Liver (tissue), 9 donors: ENCODE data around the gene NEIL3. TPM values are rescaled to one million over a fixed set of nuclear protein-coding genes. Genes with fewer than 3 reads are reported as not detected.
"Not testable (repeated sequence)": the region's sequence is repeated elsewhere in the genome, so short reads cannot be mapped to it uniquely, and the experiment has no call there.

ENCODE experiments used
- DNase-seq: peaks from one replicate; pipeline ENCODE4 v3.0.0-alpha.2; 2017; ENCODE audit warnings: low spot score
- H3K27ac ChIP-seq, 2 donors: one replicate each; pipeline ENCODE4 v1.7.0; 2013; ENCODE audit warnings: inconsistent platforms in 2 of 2, low read length in 2 of 2, control low read depth in 1 of 2, low read depth in 1 of 2, mild to moderate bottlenecking in 1 of 2
- H3K27me3 ChIP-seq, 4 donors: one replicate each; pipeline versions ENCODE4 v1.6.1 to v1.7.0; 2013; ENCODE audit warnings: low read length in 3 of 4, inconsistent platforms in 1 of 4, mild to moderate bottlenecking in 1 of 4, moderate library complexity in 1 of 4; ENCODE audit not compliant: control insufficient read depth in 4 of 4, insufficient read depth in 4 of 4
- H3K36me3 ChIP-seq, 4 donors: one replicate each; pipeline versions ENCODE4 v1.6.1 to v1.7.0; 2013; ENCODE audit warnings: low read length in 3 of 4, mild to moderate bottlenecking in 3 of 4, low read depth in 1 of 4, moderate library complexity in 1 of 4; ENCODE audit not compliant: control insufficient read depth in 4 of 4, insufficient read depth in 3 of 4
- H3K4me1 ChIP-seq, 4 donors: one replicate each; pipeline versions ENCODE4 v1.6.1 to v1.7.0; 2013; ENCODE audit warnings: low read length in 3 of 4, mild to moderate bottlenecking in 3 of 4, moderate library complexity in 1 of 4; ENCODE audit not compliant: control insufficient read depth in 4 of 4, insufficient read depth in 4 of 4
- H3K4me3 ChIP-seq, 3 donors: one replicate each; pipeline versions ENCODE4 v1.6.1 to v1.7.0; 2013; ENCODE audit warnings: low read length in 3 of 3, control low read depth in 1 of 3, low read depth in 1 of 3, mild to moderate bottlenecking in 1 of 3
- H3K9ac ChIP-seq, 2 donors: one replicate each; pipeline ENCODE4 v1.7.0; 2013; ENCODE audit warnings: low read length in 2 of 2, mild to moderate bottlenecking in 2 of 2, moderate library complexity in 2 of 2, control low read depth in 1 of 2, low read depth in 1 of 2
- H3K9me3 ChIP-seq, 4 donors: one replicate each; pipeline versions ENCODE4 v1.6.1 to v1.7.0; 2013; ENCODE audit warnings: low read length in 3 of 4; ENCODE audit not compliant: control insufficient read depth in 4 of 4
- ATF3 ChIP-seq: IDR thresholded peaks from 2 replicates; pipeline ENCODE4 v1.6.1; 2016; ENCODE audit warnings: antibody characterized with exemption
- EGR1 ChIP-seq, 2 donors: IDR thresholded peaks; 2 replicates each; pipeline ENCODE4 v1.6.1; 2016 to 2018; ENCODE audit warnings: antibody characterized with exemption in 2 of 2, low read depth in 2 of 2
- FOXA1 ChIP-seq: IDR thresholded peaks from 2 replicates; pipeline ENCODE4 v1.6.1; 2016; ENCODE audit warnings: antibody characterized with exemption
- GABPA ChIP-seq, 2 donors: IDR thresholded peaks in 1 of 2; conservative IDR thresholded peaks in 1 of 2; 2 replicates each; pipeline ENCODE4 v1.6.1; 2016; ENCODE audit warnings: antibody characterized with exemption in 2 of 2, mild to moderate bottlenecking in 1 of 2, moderate library complexity in 1 of 2
- HNF4A ChIP-seq, 2 donors: conservative IDR thresholded peaks; 2 replicates each; pipeline ENCODE4 v1.6.1; 2016; ENCODE audit warnings: antibody characterized with exemption in 2 of 2, mild to moderate bottlenecking in 2 of 2
- HNF4G ChIP-seq: IDR thresholded peaks from 2 replicates; pipeline ENCODE4 v1.6.1; 2016; ENCODE audit warnings: antibody characterized with exemption
- JUND ChIP-seq, 2 donors: IDR thresholded peaks; 2 replicates each; pipeline ENCODE4 v1.6.1; 2016; ENCODE audit warnings: antibody characterized with exemption in 2 of 2
- MAX ChIP-seq: IDR thresholded peaks from 2 replicates; pipeline ENCODE4 v1.6.1; 2016; ENCODE audit warnings: antibody characterized with exemption
- RAD21 ChIP-seq, 2 donors: IDR thresholded peaks; 2 replicates each; pipeline ENCODE4 v1.6.1; 2016; ENCODE audit warnings: antibody characterized with exemption in 2 of 2, mild to moderate bottlenecking in 2 of 2
- SP1 ChIP-seq: IDR thresholded peaks from 2 replicates; pipeline ENCODE4 v1.6.1; 2018; ENCODE audit warnings: antibody characterized with exemption, mild to moderate bottlenecking
- TAF1 ChIP-seq: conservative IDR thresholded peaks from 2 replicates; pipeline ENCODE4 v1.6.1; 2016; ENCODE audit warnings: antibody characterized with exemption, mild to moderate bottlenecking
- YY1 ChIP-seq: IDR thresholded peaks from 2 replicates; pipeline ENCODE4 v1.6.1; 2016; ENCODE audit warnings: antibody characterized with exemption, mild to moderate bottlenecking
- ZBTB33 ChIP-seq: IDR thresholded peaks from 2 replicates; pipeline ENCODE4 v1.6.1; 2016; ENCODE audit warnings: antibody characterized with exemption
- WGBS: extraction: QIAGEN DNeasy Blood & Tissue Kit; methylation state at CpG from one replicate; pipeline ENCODE4 v1.1.7; 2013; 5-methylcytosine and 5-hydroxymethylcytosine counted together
- polyA plus RNA-seq, 2 donors: library from polyadenylated mRNA; stranded (reverse) in 1 of 2; unstranded in 1 of 2; fragments of 200-250 nt in 1 of 2; fragments of >200 nt in 1 of 2; fragmentation: Nextera tagmentation in 1 of 2; extraction: Ambion mirVana in 1 of 2; gene quantifications; one replicate each; pipeline versions ENCODE4 v1.2.1 to v1.2.3, GENCODE V29; 2013 to 2015
- total RNA-seq, 2 donors: library from RNA; depleted of rRNA; stranded (reverse); fragments of >200 nt; gene quantifications; one replicate each; pipeline ENCODE4 v1.2.3, GENCODE V29; 2014
- TF ChIP-seq, protein P1 (sequence below): IDR thresholded peaks from 2 replicates; pipeline ENCODE4 v1.6.1; 2016; ENCODE audit warnings: antibody characterized with exemption, mild to moderate bottlenecking
- donor health status: healthy.
- donor health status: healthy.
- donor health status: healthy.
- donor health status: healthy.
- donor health status: healthy.

Gene NEIL3
- total and polyA plus RNA-seq, 4 donors: 0.07 to 11.0 (median 0.19) TPM

- Histone ChIP-seq H3K9ac (no peak overlapping the region), H3K4me3 (no peak overlapping the region), H3K9me3 (no peaks in the 10 kb centered on the region), H3K27ac (no peak overlapping the region), H3K4me1 (no peaks in the 10 kb centered on the region), H3K27me3 (peaks cover 0 to 3% (median 0%) of the 10 kb centered on the region in 4 donors), H3K36me3 (no peaks in the 10 kb centered on the region)
- no peak for DNase-seq
- 94% methylated on average over 4 of the region's 4 CpGs for WGBS
- TF ChIP-seq HNF4G (no peak), RAD21 (IDR thresholded peaks at IDR 0.05) (no peak), SP1 (no peak), EGR1 (IDR thresholded peaks at IDR 0.05; ENCODE audit: low read depth in 2 of 2) (no peak), YY1 (no peak)
- TF ChIP-seq, protein P1, sequence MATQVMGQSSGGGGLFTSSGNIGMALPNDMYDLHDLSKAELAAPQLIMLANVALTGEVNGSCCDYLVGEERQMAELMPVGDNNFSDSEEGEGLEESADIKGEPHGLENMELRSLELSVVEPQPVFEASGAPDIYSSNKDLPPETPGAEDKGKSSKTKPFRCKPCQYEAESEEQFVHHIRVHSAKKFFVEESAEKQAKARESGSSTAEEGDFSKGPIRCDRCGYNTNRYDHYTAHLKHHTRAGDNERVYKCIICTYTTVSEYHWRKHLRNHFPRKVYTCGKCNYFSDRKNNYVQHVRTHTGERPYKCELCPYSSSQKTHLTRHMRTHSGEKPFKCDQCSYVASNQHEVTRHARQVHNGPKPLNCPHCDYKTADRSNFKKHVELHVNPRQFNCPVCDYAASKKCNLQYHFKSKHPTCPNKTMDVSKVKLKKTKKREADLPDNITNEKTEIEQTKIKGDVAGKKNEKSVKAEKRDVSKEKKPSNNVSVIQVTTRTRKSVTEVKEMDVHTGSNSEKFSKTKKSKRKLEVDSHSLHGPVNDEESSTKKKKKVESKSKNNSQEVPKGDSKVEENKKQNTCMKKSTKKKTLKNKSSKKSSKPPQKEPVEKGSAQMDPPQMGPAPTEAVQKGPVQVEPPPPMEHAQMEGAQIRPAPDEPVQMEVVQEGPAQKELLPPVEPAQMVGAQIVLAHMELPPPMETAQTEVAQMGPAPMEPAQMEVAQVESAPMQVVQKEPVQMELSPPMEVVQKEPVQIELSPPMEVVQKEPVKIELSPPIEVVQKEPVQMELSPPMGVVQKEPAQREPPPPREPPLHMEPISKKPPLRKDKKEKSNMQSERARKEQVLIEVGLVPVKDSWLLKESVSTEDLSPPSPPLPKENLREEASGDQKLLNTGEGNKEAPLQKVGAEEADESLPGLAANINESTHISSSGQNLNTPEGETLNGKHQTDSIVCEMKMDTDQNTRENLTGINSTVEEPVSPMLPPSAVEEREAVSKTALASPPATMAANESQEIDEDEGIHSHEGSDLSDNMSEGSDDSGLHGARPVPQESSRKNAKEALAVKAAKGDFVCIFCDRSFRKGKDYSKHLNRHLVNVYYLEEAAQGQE: no peak
Observed at GRCh38 chr4:177304094-177304493, 5.6 kb upstream of the NEIL3 start.

DNA sequence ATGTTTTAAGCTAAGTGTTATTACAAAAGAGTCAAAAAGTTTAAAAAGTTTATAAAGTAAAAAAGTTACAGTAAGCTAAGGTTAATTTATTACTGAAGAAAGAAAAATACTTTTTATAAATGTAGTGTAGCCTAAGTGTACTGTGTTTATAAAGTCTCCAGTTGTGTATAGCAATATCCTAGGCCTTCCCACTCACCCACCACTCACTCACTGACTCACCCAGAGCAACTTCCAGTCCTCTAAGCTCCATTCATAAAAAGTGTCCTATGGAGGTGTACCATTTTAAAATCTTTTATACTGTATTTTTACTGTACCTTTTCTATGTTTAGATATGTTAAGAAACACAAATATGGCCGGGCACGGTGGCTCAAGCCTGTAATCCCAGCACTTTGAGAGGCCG is 4.8 kb upstream of the NEIL3 start:
- not testable (repeated sequence) for H3K27ac ChIP-seq, H3K27me3 ChIP-seq, H3K9ac ChIP-seq, DNase-seq, H3K36me3 ChIP-seq, H3K4me1 ChIP-seq, H3K4me3 ChIP-seq, H3K9me3 ChIP-seq
- 95% methylated on average over 3 of the region's 3 CpGs for WGBS

DNA sequence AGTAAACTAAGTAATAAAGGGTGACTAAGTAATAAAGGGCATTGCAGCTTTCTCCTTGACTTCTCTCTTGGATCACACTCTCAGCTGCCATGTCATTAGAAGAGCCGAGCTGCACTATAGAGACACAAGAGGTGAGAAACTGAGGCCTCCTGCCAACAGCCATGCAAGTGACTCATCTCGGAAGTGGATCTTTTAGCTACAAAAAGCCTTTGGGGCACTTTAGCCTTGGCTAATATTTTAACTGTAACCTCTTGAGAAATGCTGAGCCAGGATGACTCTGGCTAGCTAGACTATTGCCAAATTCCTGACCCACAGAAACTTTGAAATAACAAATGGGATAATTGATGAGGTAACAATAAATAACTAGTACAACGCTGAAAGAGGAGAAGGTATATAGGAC is 1.5 kb upstream of the NEIL3 start:
- Histone ChIP-seq H3K9me3 (no peaks in the 10 kb centered on the region), H3K27ac (no peak overlapping the region), H3K4me3 (no peak overlapping the region), H3K9ac (no peak overlapping the region), H3K27me3 (peaks cover 0 to 3% (median 0%) of the 10 kb centered on the region in 4 donors), H3K4me1 (peaks cover 0 to 6% (median 6%) of the 10 kb centered on the region in 4 donors), H3K36me3 (no peaks in the 10 kb centered on the region)
- TF ChIP-seq ZBTB33: no peak
- no peak for TF ChIP-seq HNF4G
- TF ChIP-seq SP1: no peak
- no peak for TF ChIP-seq FOXA1
- no peak for TF ChIP-seq JUND (IDR thresholded peaks at IDR 0.05)
- TF ChIP-seq TAF1: no peak
- no peak for TF ChIP-seq HNF4A (conservative IDR thresholded peaks at IDR 0.05)
- TF ChIP-seq, protein P1: no peak
- no peak for TF ChIP-seq ATF3
- TF ChIP-seq MAX: no peak
- no peak for TF ChIP-seq GABPA (IDR thresholded peaks at IDR 0.05 in 1 of 2, conservative IDR thresholded peaks at IDR 0.05 in 1 of 2)
- WGBS: 64% methylated on average over 3 of the region's 3 CpGs
- no peak for DNase-seq
